HG03571 (cell line): ENCODE results near the gene HNRNPF.
A peak's percentile ranks its signal among the peaks of the same experiment; 100 is the strongest.

ENCODE experiments used
- ATAC-seq: cut with Tn5 transposase; IDR thresholded peaks from one replicate; pipeline ENCODE4 v1.9.1; 2021; ENCODE audit not compliant: unreplicated experiment

HNRNPF gene

DNA sequence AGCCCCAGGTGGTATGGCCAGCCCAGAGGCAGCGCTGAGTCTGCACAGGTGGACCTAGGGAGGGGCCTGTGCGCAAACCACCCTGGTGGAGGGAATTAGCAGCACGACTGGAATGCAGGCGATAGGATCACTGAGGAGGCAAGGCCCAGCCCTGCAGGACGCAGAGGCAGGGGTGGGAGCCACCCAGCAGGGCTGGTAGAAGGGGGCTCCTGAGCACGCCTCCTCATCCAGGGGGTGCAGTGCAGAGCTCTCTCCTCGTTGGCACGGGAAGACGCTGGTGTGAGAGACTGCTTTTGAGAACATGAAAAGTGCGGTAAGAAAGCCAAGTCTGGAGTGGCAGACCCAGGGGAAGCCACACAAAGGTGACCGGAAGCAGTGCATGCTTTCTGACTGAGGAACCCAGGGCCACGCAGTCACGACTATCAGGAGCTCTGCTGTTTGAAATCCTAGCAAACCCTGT is 31.5 kb downstream of the HNRNPF start:
- no peak for ATAC-seq

DNA sequence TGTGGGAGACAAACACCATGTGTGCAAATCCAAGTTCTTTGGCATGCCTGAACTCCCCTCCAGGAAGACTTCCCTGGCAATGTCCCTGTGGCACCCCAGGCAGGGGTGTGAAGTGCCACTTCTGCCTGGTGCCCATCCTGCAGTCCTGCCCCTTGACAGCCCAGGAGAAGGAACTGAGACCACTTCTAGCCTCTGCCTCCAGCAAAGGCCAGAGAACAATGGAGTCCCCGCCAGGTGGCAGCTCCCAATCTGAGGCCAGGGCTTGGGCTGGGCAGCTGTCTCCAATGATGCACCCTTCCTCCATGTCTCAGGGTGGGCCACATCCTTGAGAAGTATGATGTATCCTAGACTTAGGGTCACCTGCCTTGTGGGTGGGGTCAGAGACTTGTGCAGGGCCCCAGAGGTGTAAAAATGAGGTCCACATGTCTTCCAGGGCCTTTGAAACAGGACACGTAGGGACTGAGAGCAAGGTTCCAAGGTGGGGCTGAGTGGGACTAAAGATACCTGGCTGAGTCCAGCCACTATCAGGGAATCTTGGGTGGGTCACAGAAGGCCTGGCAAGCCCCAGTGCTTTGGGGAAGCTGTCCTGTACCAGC is 32.1 kb downstream of the HNRNPF start:
- no peak for ATAC-seq

DNA sequence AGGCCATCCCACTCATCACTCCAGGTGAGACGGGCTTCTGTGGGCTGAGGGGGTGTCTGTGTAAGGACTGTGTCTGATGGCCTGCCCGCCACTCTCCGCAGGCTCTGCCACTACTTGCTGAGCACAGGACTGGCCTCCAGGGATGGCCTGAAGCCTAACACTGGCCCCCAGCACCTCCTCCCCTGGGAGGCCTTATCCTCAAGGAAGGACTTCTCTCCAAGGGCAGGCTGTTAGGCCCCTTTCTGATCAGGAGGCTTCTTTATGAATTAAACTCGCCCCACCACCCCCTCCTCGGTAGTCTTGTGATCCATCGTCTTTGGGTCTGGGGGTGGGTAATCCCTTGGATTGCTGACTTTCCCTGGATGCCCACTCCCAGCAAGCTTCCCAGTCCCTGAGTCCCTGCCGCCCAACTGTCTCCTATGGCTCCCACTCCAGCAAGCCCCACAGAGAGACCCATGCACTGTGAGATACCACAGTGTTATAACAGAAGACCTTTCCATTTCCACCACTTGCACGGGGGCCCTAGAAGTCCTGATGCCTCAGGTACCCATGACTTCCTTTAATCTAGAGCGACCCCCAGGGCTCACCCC is 32.8 kb downstream of the HNRNPF start:
- no peak for ATAC-seq

- ATAC-seq: no peak
Observed at GRCh38 chr10:43375401-43376020, 33.5 kb downstream of the HNRNPF start.

DNA sequence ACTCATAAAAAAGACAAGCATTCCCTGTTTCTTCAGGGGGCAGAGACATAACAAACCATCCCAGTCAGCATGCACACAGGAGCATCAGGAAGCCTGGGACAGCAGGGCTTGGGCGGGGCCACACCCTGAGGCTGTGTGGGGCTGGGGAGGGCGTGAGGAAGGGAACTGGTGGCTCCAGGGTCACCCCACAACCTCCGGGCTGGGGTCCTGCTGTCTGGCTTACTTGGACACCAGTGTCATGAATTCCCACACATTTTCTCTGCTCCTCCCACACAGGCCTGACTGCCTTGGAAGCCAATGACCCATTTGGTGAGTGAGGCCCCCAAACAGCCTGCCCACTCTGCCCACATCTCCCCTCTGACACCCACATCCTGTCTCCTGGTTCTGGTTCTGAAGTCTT is 34.8 kb downstream of the HNRNPF start:
- no peak for ATAC-seq

- ATAC-seq: no peak
Observed at GRCh38 chr10:43373461-43373860, 35.5 kb downstream of the HNRNPF start.

- ATAC-seq: no peak
Observed at GRCh38 chr10:43372765-43373361, 36.1 kb downstream of the HNRNPF start.

DNA sequence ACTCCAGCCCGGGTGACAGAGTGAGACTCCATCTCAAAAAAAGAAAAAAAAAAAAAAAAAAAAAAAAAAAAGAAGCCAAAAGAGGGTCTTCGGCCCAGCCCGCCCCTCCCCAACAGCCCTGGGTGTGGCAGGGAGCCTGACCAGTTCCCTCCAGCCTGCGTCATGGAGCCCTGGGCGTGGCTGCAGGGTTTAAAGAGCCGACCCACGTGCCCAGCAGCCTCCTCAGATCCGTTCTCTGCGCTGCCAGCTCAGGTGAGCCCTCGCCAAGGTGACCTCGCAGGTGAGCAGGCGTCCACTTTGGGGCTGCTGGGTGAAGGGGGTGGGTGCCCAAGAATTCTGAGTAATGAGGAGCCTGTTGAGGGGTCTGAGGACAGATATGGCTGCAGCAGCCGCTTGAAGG is 37.6 kb downstream of the HNRNPF start, which contains the start of gene FXYD4:
TSS of gene FXYD4 (plus strand) at position 219 of the 400 bp plus-strand sequence. CDS start 2,111 bp downstream, outside the sequence.
- ATAC-seq: no peak

DNA sequence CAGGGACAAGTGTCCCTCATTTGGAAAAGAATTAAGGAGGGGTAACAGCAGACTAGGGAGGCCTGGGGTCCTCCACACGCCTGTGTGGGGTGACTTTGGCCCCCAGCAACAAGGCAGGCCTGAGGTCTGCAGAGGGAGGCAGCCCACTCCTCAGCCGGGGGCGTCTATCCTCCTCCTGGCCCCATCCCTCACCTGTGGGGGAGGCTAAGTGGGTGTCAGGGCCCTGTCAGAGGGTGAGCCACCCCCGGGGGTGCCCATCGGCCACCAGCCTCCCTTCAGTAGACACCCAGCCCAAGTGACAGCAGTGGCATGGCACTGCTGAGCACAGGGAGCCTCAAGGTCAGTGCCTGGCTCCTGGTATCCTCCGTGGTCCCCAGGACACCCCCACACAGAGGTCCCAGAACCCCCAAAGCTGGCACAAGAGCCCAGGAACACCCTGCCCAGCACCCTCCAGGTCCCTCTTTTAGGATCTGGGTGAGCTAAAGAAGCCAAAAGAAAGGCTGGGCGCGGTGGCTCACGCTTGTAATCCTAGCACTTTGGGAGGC is 38.2 kb downstream of the HNRNPF start:
- ATAC-seq: no peak

GRCh38 chr10:43369921-43370320 is 39.1 kb downstream of the HNRNPF start:
- no peak for ATAC-seq

GRCh38 chr10:43365001-43365400 is 44.0 kb downstream of the HNRNPF start:
- ATAC-seq: no peak

GRCh38 chr10:43362191-43362839 is 46.7 kb downstream of the HNRNPF start:
- peak; percentile 91 for ATAC-seq

DNA sequence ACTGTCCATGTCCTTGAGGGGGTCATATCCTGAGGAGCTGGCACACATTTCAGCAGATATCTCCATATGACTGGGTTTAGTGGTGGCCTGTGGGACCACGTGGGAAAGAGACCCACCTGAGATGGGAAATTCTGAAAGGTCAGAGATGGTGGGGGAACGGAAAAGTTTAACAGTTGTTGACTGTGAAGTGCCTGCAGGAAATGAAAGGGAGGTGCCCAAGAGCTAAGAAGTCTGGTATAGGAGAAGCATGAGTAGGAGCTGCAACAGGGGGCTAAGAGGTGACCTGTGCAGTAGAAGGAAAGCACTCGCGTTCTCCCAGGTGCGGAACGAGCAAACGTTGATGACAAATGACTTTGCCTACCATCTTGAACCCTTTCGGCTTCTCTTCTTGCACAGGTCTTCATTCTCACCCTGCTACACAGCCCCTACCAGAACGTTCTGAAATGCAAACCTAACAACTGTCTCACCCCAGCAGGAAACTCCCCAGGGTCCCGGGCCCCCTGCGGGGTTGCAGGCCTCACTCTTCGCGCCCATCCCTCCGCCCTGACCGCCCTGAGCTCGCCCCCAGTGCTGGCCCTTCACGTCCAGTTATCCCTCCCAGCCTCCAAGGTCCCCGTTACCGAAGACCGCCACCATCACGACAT is 47.3 kb downstream of the HNRNPF start:
- no peak for ATAC-seq

- ATAC-seq: no peak
Observed at GRCh38 chr10:43360086-43360485, 48.9 kb downstream of the HNRNPF start.

- no peak for ATAC-seq
Observed at GRCh38 chr10:43355749-43356371, 53.1 kb downstream of the HNRNPF start.

- ATAC-seq: no peak
Observed at GRCh38 chr10:43354879-43355380, 54.1 kb downstream of the HNRNPF start.

DNA sequence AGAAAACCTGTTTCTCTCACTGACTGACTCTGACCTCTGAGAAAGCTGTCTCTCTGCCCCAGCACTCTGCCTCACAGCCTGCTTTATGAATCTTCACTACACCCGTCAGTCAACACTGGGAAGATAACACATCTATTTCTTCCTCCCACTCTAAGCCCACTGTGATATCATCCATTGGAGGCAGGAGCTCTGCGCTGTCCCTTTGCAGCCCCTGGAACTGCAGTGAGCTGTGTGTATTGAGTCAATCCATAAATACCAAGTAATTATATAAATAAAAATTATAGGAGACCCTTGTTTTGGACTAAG is 54.7 kb downstream of the HNRNPF start:
- ATAC-seq: no peak

- no peak for ATAC-seq
Observed at GRCh38 chr10:43353495-43354329, 55.3 kb downstream of the HNRNPF start.

DNA sequence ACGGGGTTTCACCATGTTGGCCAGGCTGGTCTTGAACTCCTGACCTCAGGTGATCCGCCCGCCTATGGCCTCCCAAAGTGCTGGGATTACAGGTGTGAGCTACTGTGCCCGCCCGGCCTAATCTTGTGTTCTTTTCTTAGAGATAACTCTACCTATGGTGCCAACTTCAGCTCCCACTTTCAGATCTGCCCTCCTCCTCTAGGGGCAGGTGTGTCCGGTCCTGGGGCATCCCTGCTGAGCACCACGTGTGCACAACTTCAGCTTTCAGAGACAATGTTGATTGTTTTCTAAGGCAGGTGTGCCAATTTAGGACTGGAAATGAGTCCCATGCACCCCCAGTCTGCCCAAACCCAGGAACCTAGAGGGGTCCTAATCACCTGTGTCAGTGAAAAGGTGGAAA is 56.0 kb downstream of the HNRNPF start:
- ATAC-seq: no peak
